ENCODE results near the gene CFAP157. TPM values are rescaled to one million over a fixed set of nuclear protein-coding genes. Genes with fewer than 3 reads are reported as not detected.

The CFAP157 gene
- polyA plus RNA-seq, 1 of the 3 experiments (the other 2 are of a cell fraction) = 0.25 TPM

DNA sequence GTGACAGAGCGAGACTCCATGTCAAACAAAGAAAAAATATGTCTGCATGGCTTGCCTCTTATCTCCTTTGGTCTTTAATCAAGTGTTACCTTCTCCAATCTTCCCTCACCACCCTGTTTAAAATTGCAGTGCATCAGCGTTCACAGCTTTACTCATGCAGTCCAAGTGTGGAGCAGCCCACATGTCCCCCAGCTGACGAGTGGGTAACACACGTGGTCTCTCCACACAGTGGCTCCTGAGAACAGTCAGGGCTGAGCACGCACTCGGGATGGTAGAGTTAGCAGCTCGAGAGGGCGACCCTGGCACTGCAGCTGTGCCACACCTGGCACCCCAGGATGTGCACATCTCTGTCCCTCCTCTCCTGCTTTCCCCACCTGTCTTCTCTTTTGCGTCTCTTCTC, 25.9 kb upstream of the CFAP157 start:
- no peaks in the 10 kb centered on the region for H3K9me3 ChIP-seq
- no peaks in the 10 kb centered on the region for H3K79me2 ChIP-seq (ENCODE audit: insufficient read depth)
- no peak for DNase-seq
- ChIA-PET POLR2A (no interaction called here), CTCF (interaction anchor here (1.2 to 2.0 kb wide), 2 partner anchors 9 to 13 kb away, joined by 4 to 5 read pairs; no protein-coding TSS in a partner anchor)
- no peak overlapping the region for H2AFZ ChIP-seq (ENCODE audit: low read depth)
- no peaks in the 10 kb centered on the region for H3K9me2 ChIP-seq
- peaks cover 5 to 67% of the 10 kb centered on the region in 2 experiments for H3K36me3 ChIP-seq (replicated peaks in 1 of 2; ENCODE audit: control insufficient read depth in 1 of 2, insufficient read depth in 2 of 2, low read length in 1 of 2)
- H4K20me1 ChIP-seq (ENCODE audit: insufficient read depth) = no peaks in the 10 kb centered on the region
- H3K27ac ChIP-seq (ENCODE audit: low read depth in 2 of 2, low read length in 1 of 2) = no peak overlapping the region
- TF ChIP-seq, protein P1, sequence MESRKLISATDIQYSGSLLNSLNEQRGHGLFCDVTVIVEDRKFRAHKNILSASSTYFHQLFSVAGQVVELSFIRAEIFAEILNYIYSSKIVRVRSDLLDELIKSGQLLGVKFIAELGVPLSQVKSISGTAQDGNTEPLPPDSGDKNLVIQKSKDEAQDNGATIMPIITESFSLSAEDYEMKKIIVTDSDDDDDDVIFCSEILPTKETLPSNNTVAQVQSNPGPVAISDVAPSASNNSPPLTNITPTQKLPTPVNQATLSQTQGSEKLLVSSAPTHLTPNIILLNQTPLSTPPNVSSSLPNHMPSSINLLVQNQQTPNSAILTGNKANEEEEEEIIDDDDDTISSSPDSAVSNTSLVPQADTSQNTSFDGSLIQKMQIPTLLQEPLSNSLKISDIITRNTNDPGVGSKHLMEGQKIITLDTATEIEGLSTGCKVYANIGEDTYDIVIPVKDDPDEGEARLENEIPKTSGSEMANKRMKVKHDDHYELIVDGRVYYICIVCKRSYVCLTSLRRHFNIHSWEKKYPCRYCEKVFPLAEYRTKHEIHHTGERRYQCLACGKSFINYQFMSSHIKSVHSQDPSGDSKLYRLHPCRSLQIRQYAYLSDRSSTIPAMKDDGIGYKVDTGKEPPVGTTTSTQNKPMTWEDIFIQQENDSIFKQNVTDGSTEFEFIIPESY (IDR thresholded peaks at IDR 0.05; ENCODE audit: borderline replicate concordance, low read depth) = no peak
- no peak for TF ChIP-seq SIN3A (IDR thresholded peaks at IDR 0.05; ENCODE audit: borderline replicate concordance, low read depth, low read length)
- TF ChIP-seq RXRA (IDR thresholded peaks at IDR 0.05; ENCODE audit: borderline replicate concordance, low read depth) = no peak
- no peak for TF ChIP-seq RAD21 (IDR thresholded peaks at IDR 0.05; ENCODE audit: low read length)
- TF ChIP-seq USF1 (IDR thresholded peaks at IDR 0.05; ENCODE audit: borderline replicate concordance, low read depth) = no peak
- TF ChIP-seq YY1 (IDR thresholded peaks at IDR 0.05; ENCODE audit: low read depth) = no peak
- TF ChIP-seq PBX3 (IDR thresholded peaks at IDR 0.05) = no peak
- no peak for TF ChIP-seq EP300 (IDR thresholded peaks at IDR 0.05; ENCODE audit: borderline replicate concordance in 1 of 2, low read depth in 1 of 2, low read length in 1 of 2)
- no peak for TF ChIP-seq EZH2phosphoT487 (IDR thresholded peaks at IDR 0.05; ENCODE audit: borderline replicate concordance, low read depth)
- TF ChIP-seq POLR2AphosphoS5 (IDR thresholded peaks at IDR 0.05; ENCODE audit: low read depth, low read length) = no peak
- no peak for TF ChIP-seq IRF3 (IDR thresholded peaks at IDR 0.05; ENCODE audit: low read depth, low read length)
- no peak for TF ChIP-seq FOXJ3 (CRISPR knock-in tag; IDR thresholded peaks at IDR 0.05)
- no peak for TF ChIP-seq NFIC (IDR thresholded peaks at IDR 0.05; ENCODE audit: borderline replicate concordance)
- TF ChIP-seq TAF1 (IDR thresholded peaks at IDR 0.05; ENCODE audit: borderline replicate concordance, low read depth, low read length) = no peak
- TF ChIP-seq GATA2 (CRISPR knock-in tag; IDR thresholded peaks at IDR 0.05) = no peak
- TF ChIP-seq JUND (IDR thresholded peaks at IDR 0.05) = no peak
- TF ChIP-seq REST (IDR thresholded peaks at IDR 0.05; ENCODE audit: low read depth, low read length) = no peak
- no peak for TF ChIP-seq NRF1 (IDR thresholded peaks at IDR 0.05; ENCODE audit: low read depth, low read length)
- TF ChIP-seq GABPA (IDR thresholded peaks at IDR 0.05; ENCODE audit: low read depth) = no peak
- TF ChIP-seq TEAD4 (IDR thresholded peaks at IDR 0.05; ENCODE audit: borderline replicate concordance, insufficient read depth) = no peak
- H3K4me1 ChIP-seq (ENCODE audit: control insufficient read depth in 1 of 2, insufficient read depth in 2 of 2, low read depth in 1 of 2, low read length in 1 of 2) = no peaks in the 10 kb centered on the region
- no peaks in the 10 kb centered on the region for H3F3A ChIP-seq (replicated peaks; ENCODE audit: insufficient read depth)
- no peak overlapping the region for H3K4me3 ChIP-seq (ENCODE audit: low read depth in 2 of 2, low read length in 1 of 2)
- WGBS (ENCODE audit: low lambda C conversion rate) = 93% methylated on average over 9 of the region's 9 CpGs
- no peaks in the 10 kb centered on the region for H3K27me3 ChIP-seq (ENCODE audit: insufficient read depth)
- no peak overlapping the region for H3K4me2 ChIP-seq
- no peak overlapping the region for H3K9ac ChIP-seq
